ENCODE measurements around the gene CRBN.

GRCh38 chr3:3216401-3216800 lies 36.9 kb upstream of the CRBN start:
- TF ChIP-seq CTCF (IDR thresholded peaks at IDR 0.05) (no peak), POLR2AphosphoS5 (IDR thresholded peaks at IDR 0.05) (no peak)
